H54 (cell line): ENCODE measurements around the gene FAIM2.
"Not testable (repeated sequence)": the region's sequence is repeated elsewhere in the genome, so short reads cannot be mapped to it uniquely, and the experiment has no call there.

ENCODE experiments used
- DNase-seq: peaks from one replicate; pipeline ENCODE4 v3.0.0; 2011; ENCODE audit warnings: low spot score, mixed read lengths; ENCODE audit not compliant: insufficient read length
- FAIRE-seq: peaks from 3 replicates; lab custom pipeline; 2011; peaks lifted over from hg19 to GRCh38; lab: Jason Lieb, UNC
- POLR2A ChIP-seq: IDR thresholded peaks from 2 replicates; pipeline ENCODE4 v1.6.1; 2011; ENCODE audit warnings: low read depth, mild to moderate bottlenecking, low read length

The FAIM2 gene

GRCh38 chr12:49889361-49890095 is 14.2 kb downstream of the FAIM2 start:
- TF ChIP-seq POLR2A = no peak
- DNase-seq (no peak), FAIRE-seq (no peak)

GRCh38 chr12:49888461-49889151 is 15.1 kb downstream of the FAIM2 start:
- FAIRE-seq = no peak

GRCh38 chr12:49887536-49888401 is 15.9 kb downstream of the FAIM2 start:
- FAIRE-seq = no peak
- TF ChIP-seq POLR2A = no peak
- DNase-seq = no peak

More at GRCh38 chr12:49888461-49889151, 15.1 kb downstream of the FAIM2 start:
- no peak for TF ChIP-seq POLR2A
- no peak for DNase-seq

- DNase-seq (no peak), FAIRE-seq (no peak)
- no peak for TF ChIP-seq POLR2A
These were observed 16.6 kb downstream of the FAIM2 start for GRCh38 chr12:49887091-49887490.

- FAIRE-seq = no peak
- TF ChIP-seq POLR2A = no peak
- no peak for DNase-seq
These were observed 17.8 kb downstream of the FAIM2 start for GRCh38 chr12:49885663-49886461.

- DNase-seq = no peak
- no peak for TF ChIP-seq POLR2A
- FAIRE-seq = no peak
These were observed 18.6 kb downstream of the FAIM2 start for GRCh38 chr12:49885118-49885517.

- DNase-seq = no peak
- no peak for TF ChIP-seq POLR2A
- FAIRE-seq = no peak
These were observed 20.7 kb downstream of the FAIM2 start for GRCh38 chr12:49882851-49883464.

- TF ChIP-seq POLR2A = no peak
These were observed 21.4 kb downstream of the FAIM2 start for GRCh38 chr12:49882248-49882850.

GRCh38 chr12:49881415-49882247 is 22.1 kb downstream of the FAIM2 start:
- no peak for TF ChIP-seq POLR2A
- no peak for FAIRE-seq
- no peak for DNase-seq

More at GRCh38 chr12:49882248-49882850, 21.4 kb downstream of the FAIM2 start:
- FAIRE-seq = no peak
- DNase-seq = no peak

GRCh38 chr12:49880756-49881414 is 22.8 kb downstream of the FAIM2 start:
- no peak for FAIRE-seq
- no peak for TF ChIP-seq POLR2A
- no peak for DNase-seq

GRCh38 chr12:49879065-49879464 is 24.6 kb downstream of the FAIM2 start:
- FAIRE-seq = not testable (repeated sequence)

More at GRCh38 chr12:49879065-49879464, 24.6 kb downstream of the FAIM2 start:
- not testable (repeated sequence) for DNase-seq
